HepG2 (cell line): ENCODE measurements around the gene VSX1. TPM values are rescaled to one million over a fixed set of nuclear protein-coding genes. Genes with fewer than 3 reads are reported as not detected.

Experiments used
- ATAC-seq: fragments of 200-7000 bp; cut with Tn5 transposase; 3 replicates; pipeline ENCODE4 v1.9.1; 2020; ENCODE audit warnings: mild to moderate bottlenecking, moderate library complexity
- BruUV-seq: library from RNA; stranded (reverse); fragments of 400-500 nt; replicated peaks from 2 replicates; lab custom pipeline; 2021; lab: Mats Ljungman, UMichigan
- CTCF ChIA-PET: fragments of 300-600 bp; formaldehyde crosslinking; extraction: SDS; loops from one replicate; lab custom pipeline; 2021; ENCODE audit warnings: low total read pairs, inconsistent platforms, low intra/inter-chr PET ratio; lab: Yijun Ruan, JAX
- POLR2A ChIA-PET: fragments of 350-600 bp; sonication (Branson Sonifier 250); formaldehyde crosslinking; loops from one replicate; lab custom pipeline; 2020; ENCODE audit warnings: antibody characterized with exemption, inconsistent platforms; lab: Yijun Ruan, JAX
- DNase-seq: peaks from one replicate; pipeline ENCODE4 v3.0.0-alpha.2; 2015; ENCODE audit warnings: low spot score
- FAIRE-seq: peaks from 3 replicates; lab custom pipeline; 2011; peaks lifted over from hg19 to GRCh38; lab: Jason Lieb, UNC
- H2AFZ ChIP-seq: one replicate; pipeline ENCODE4 v1.6.1; 2011; ENCODE audit warnings: low read length, inconsistent platforms
- H3K27ac ChIP-seq: fragments of 300-600 bp; 3 replicates; pipeline ENCODE4 v1.8.0; 2011; ENCODE audit warnings: mixed run types, mild to moderate bottlenecking, mixed read lengths, low read length, inconsistent platforms; ENCODE audit not compliant: insufficient read depth; ENCODE audit errors: extremely low read length
- H3K27me3 ChIP-seq, 2 experiments: fragments of 200-600 bp in 1 of 2; 2 replicates in 1 of 2; 3 replicates in 1 of 2; pipeline versions ENCODE4 v1.6.0 to v1.8.0; 2011; ENCODE audit warnings: low read length in 2 of 2, mild to moderate bottlenecking in 2 of 2, moderate library complexity in 2 of 2, inconsistent platforms in 1 of 2; ENCODE audit not compliant: insufficient read depth in 2 of 2, control insufficient read depth in 1 of 2
- H3K36me3 ChIP-seq, 2 experiments: fragments of 200-600 bp in 1 of 2; replicated peaks in 1 of 2; 2 replicates in 1 of 2; 3 replicates in 1 of 2; pipeline versions ENCODE4 v1.5.1 to v1.8.0; 2011; ENCODE audit warnings: low read length in 2 of 2, inconsistent platforms in 1 of 2; ENCODE audit not compliant: insufficient read depth in 2 of 2, control insufficient read depth in 1 of 2
- H3K4me1 ChIP-seq: 2 replicates; pipeline ENCODE4 v1.5.1; 2012; ENCODE audit warnings: low read length, inconsistent platforms; ENCODE audit not compliant: insufficient read depth
- H3K4me2 ChIP-seq: 2 replicates; pipeline ENCODE4 v1.6.0; 2011; ENCODE audit warnings: low read depth, low read length, inconsistent platforms
- H3K4me3 ChIP-seq, 3 experiments: fragments of 200-600 bp in 1 of 3; sonication (generic), shearing (Covaris generic) in 1 of 3; replicated peaks in 1 of 3; 2 replicates each; pipeline ENCODE4 v1.5.1; 2011 to 2016; ENCODE audit warnings: low read length in 3 of 3, inconsistent platforms in 2 of 3, low read depth in 2 of 3, mild to moderate bottlenecking in 2 of 3, control low read depth in 1 of 3, mixed read lengths in 1 of 3; ENCODE audit not compliant: insufficient read depth in 1 of 3
- H3K79me2 ChIP-seq: one replicate; pipeline ENCODE4 v1.6.1; 2011; ENCODE audit warnings: low read length, inconsistent platforms; ENCODE audit not compliant: insufficient read depth
- H3K9ac ChIP-seq: 2 replicates; pipeline ENCODE4 v1.6.0; 2011; ENCODE audit warnings: mild to moderate bottlenecking, low read depth, low read length, inconsistent platforms; ENCODE audit not compliant: insufficient read depth
- H3K9me3 ChIP-seq: 2 replicates; pipeline ENCODE4 v1.5.1; 2012; ENCODE audit warnings: mild to moderate bottlenecking, low read length
- H4K20me1 ChIP-seq: 2 replicates; pipeline ENCODE4 v1.6.0; 2011; ENCODE audit warnings: inconsistent platforms, mild to moderate bottlenecking, low read length, moderate library complexity; ENCODE audit not compliant: insufficient read depth
- ATRX ChIP-seq: sonication (generic); formaldehyde crosslinking; IDR thresholded peaks from 2 replicates; pipeline ENCODE4 v1.4.0; 2020; ENCODE audit warnings: missing genetic modification reagents, borderline replicate concordance
- CHCHD3 ChIP-seq: sonication (generic); formaldehyde crosslinking; IDR thresholded peaks from 2 replicates; pipeline ENCODE4 v1.8.0; 2022; ENCODE audit warnings: mild to moderate bottlenecking, missing genetic modification reagents, moderate library complexity
- FOXM1 ChIP-seq: sonication (generic); formaldehyde crosslinking; IDR thresholded peaks from 2 replicates; pipeline ENCODE4 v1.5.0; 2020; ENCODE audit warnings: missing genetic modification reagents
- GABPA ChIP-seq, 2 experiments: IDR thresholded peaks; 2 replicates each; pipeline ENCODE4 v1.6.1; 2011 to 2016; ENCODE audit warnings: low read depth in 2 of 2, low read length in 1 of 2, missing biosample characterization in 1 of 2, missing genetic modification characterization in 1 of 2
- IKZF1 ChIP-seq: fragments of 450-650 bp; IDR thresholded peaks from 2 replicates; pipeline ENCODE4 v1.7.1; 2016
- MAX ChIP-seq: IDR thresholded peaks from 2 replicates; pipeline ENCODE4 v1.6.1; 2012; ENCODE audit warnings: inconsistent platforms
- NCOR1 ChIP-seq: fragments of 200-600 bp; sonication (generic); IDR thresholded peaks from 2 replicates; pipeline ENCODE4 v1.7.0; 2017; ENCODE audit warnings: antibody characterized with exemption, low read length, borderline replicate concordance
- REST ChIP-seq, 2 experiments: IDR thresholded peaks; 2 replicates each; pipeline ENCODE4 v1.6.1; 2011 to 2012; ENCODE audit warnings: low read length in 2 of 2, borderline replicate concordance in 1 of 2, low read depth in 1 of 2, mild to moderate bottlenecking in 1 of 2, moderate library complexity in 1 of 2
- RORA ChIP-seq: sonication (generic); formaldehyde crosslinking; IDR thresholded peaks from 2 replicates; pipeline ENCODE4 v1.5.0; 2020; ENCODE audit warnings: mild to moderate bottlenecking, missing genetic modification reagents, moderate library complexity
- ZNF124 ChIP-seq: sonication (generic); formaldehyde crosslinking; IDR thresholded peaks from 2 replicates; pipeline ENCODE4 v1.4.0; 2020; ENCODE audit warnings: missing genetic modification reagents
- ZNF546 ChIP-seq: sonication (generic); formaldehyde crosslinking; conservative IDR thresholded peaks from 2 replicates; pipeline ENCODE4 v1.8.1; 2023; ENCODE audit warnings: mild to moderate bottlenecking, missing genetic modification reagents
- ZNF772 ChIP-seq: sonication (generic); formaldehyde crosslinking; IDR thresholded peaks from 2 replicates; pipeline ENCODE4 v1.5.0; 2020; ENCODE audit warnings: mild to moderate bottlenecking, missing genetic modification reagents
- WGBS: methylation state at CpG from one replicate; pipeline ENCODE4 v1.1.6; 2017; ENCODE audit warnings: low lambda C conversion rate; 5-methylcytosine and 5-hydroxymethylcytosine counted together
- in situ Hi-C: cut with HindIII; loops from 2 replicates; pipeline ENCODE4 v1.10.0; 2017; ENCODE audit warnings: low pct_unique_long_range_greater_than_20kb; ENCODE audit not compliant: extremely low pct_ligation_motif_present
- intact Hi-C: fragments of 100-400 bp; cut with micrococcal nuclease; formaldehyde crosslinking; loops from one replicate; pipeline ENCODE4 v1.10.0; 2022; ENCODE audit not compliant: unreplicated experiment
- polyA plus RNA-seq, 8 experiments: library from polyadenylated mRNA; depleted of rRNA in 3 of 8; stranded (reverse) in 7 of 8; unstranded in 1 of 8; fragments of >200 nt; fragmentation: Illumina TruSeq in 4 of 8; extraction: Trizol in 4 of 8; gene quantifications; 2 replicates each; pipeline versions ENCODE4 v1.2.1 to v1.2.3, GENCODE V29; 2011 to 2016; ENCODE audit warnings: low read depth in 4 of 8, missing spikeins in 1 of 8, mixed read lengths in 1 of 8; ENCODE audit not compliant: insufficient read depth in 1 of 8
- total RNA-seq, 5 experiments: library from RNA; depleted of rRNA; stranded (reverse); fragments of >200 nt; fragmentation: Illumina TruSeq; extraction: Trizol; gene quantifications; 2 replicates each; pipeline ENCODE4 v1.2.3, GENCODE V29; 2016; ENCODE audit warnings: low read depth in 1 of 5

Gene VSX1
- total and polyA plus RNA-seq, 2 of the 13 experiments (the other 11 are each of a cell fraction or from before 2014, with no cell fraction given) = 0.04 TPM; not detected in 1

- TF ChIP-seq REST (IDR thresholded peaks at IDR 0.05; ENCODE audit: borderline replicate concordance in 1 of 2, low read depth in 1 of 2, low read length in 2 of 2) (no peak), ZNF772 (CRISPR knock-in tag) (0 out of 2 replicates have a peak, but pooled peaks have one; percentile 13)
Measured at GRCh38 chr20:25044660-25045342, 37.1 kb downstream of the VSX1 start (continued).

- intact Hi-C loops = no loop called here
- Histone ChIP-seq H4K20me1 (no peaks in the 10 kb centered on the region), H3K4me3 (no peak overlapping the region), H3K9me3 (no peaks in the 10 kb centered on the region), H3K27me3 (peaks cover 0 to 5% of the 10 kb centered on the region in 2 experiments; a peak in 1 of 5 replicates), H3K79me2 (no peaks in the 10 kb centered on the region), H3K4me1 (peaks cover 45% of the 10 kb centered on the region), H3K9ac (no peak overlapping the region), H3K36me3 (no peaks in the 10 kb centered on the region; a peak in 1 of 5 replicates), H3K4me2 (no peak overlapping the region), H2AFZ (no peak overlapping the region), H3K27ac (no peak overlapping the region)
- FAIRE-seq (no peak), ATAC-seq (no peak), DNase-seq (no peak)
- ChIA-PET POLR2A (interaction anchor here (1.7 kb wide), 1 partner anchor 12 kb away, joined by 5 read pairs; no protein-coding TSS in a partner anchor), CTCF (no interaction called here)
- WGBS = 84% methylated on average over 5 of the region's 5 CpGs
- in situ Hi-C loops = no loop called here
- no peak for TF ChIP-seq CHCHD3
- no peak for TF ChIP-seq NCOR1
- TF ChIP-seq RORA (CRISPR knock-in tag) = no peak
- TF ChIP-seq MAX = no peak
- TF ChIP-seq ZNF124 (CRISPR knock-in tag) = no peak
- no peak for TF ChIP-seq GABPA (IDR thresholded peaks at IDR 0.05; ENCODE audit: low read depth, low read length)
- TF ChIP-seq GABPA (CRISPR knock-in tag; IDR thresholded peaks at IDR 0.05; ENCODE audit: low read depth) = no peak
- TF ChIP-seq ZNF546 (CRISPR knock-in tag) = no peak
- TF ChIP-seq IKZF1 = no peak
- no peak for TF ChIP-seq ATRX
- no peak for TF ChIP-seq FOXM1
- BruUV-seq = no TSS peak
Measured at GRCh38 chr20:25044261-25044560, 37.7 kb downstream of the VSX1 start.
